Measurements from ENCODE around the gene KHDC4. TPM values are rescaled to one million over a fixed set of nuclear protein-coding genes. Genes with fewer than 3 reads are reported as not detected.

The KHDC4 gene
- total RNA-seq, 1 donor from 2014 or later: 32.3 TPM

DNA sequence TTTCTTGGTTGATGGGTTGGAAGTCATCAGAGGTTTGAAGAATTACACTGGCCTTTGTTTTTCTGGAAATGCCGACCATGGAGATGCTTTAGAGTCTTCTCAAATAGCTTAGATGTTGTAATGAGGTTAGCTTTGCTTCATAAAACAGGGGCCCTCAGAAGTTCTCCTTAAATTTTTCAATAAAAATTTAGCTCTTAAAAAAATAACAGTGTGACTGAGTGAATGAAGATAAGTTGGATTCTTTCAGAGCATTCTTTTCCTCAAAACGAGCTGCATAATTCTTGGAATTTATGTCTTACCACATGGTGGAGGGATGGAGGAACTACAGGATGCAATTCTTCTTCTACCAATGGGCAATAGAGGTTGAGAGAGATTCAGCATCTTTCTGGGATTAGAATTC, 51.4 kb downstream of the KHDC4 start:
- no peak overlapping the region for H3K27ac Mint-ChIP-seq (ENCODE audit: unreplicated experiment)

DNA sequence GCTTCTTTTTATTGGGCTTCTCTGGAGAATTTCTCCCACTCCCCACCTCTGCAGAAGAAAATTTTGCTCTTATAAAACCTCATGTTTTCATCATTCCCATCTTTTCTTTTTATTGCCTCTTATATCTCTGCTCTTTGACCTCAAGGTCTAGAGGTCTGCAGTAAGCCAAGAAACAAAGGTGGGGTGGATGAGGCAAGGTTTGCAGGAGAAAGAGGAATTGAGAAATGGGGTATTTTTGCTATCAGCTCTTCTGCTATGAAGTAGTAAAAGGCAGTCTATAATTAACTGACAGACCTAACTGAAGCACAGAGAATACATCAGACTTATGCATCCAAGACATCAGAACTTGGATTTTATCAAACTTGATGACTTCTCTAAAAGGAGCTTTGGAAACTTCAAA, 52.0 kb downstream of the KHDC4 start:
- TF ChIP-seq CTCF (IDR thresholded peaks at IDR 0.05): no peak
- H3K4me3 Mint-ChIP-seq (ENCODE audit: unreplicated experiment): no peak overlapping the region
- H3K27me3 Mint-ChIP-seq (ENCODE audit: low read depth): peaks cover 1% of the 10 kb centered on the region
- H3K27ac Mint-ChIP-seq (ENCODE audit: unreplicated experiment): no peak overlapping the region
- no peaks in the 10 kb centered on the region for H3K36me3 Mint-ChIP-seq (ENCODE audit: low read depth)
- H3K9me3 Mint-ChIP-seq (ENCODE audit: low read depth): no peaks in the 10 kb centered on the region
- H3K4me1 Mint-ChIP-seq (ENCODE audit: low read depth): peaks cover 11% of the 10 kb centered on the region
- DNase-seq (ENCODE audit: low spot score): no peak

More for the DNA sequence above, 51.4 kb downstream of the KHDC4 start:
- H3K36me3 Mint-ChIP-seq (ENCODE audit: low read depth): no peaks in the 10 kb centered on the region
- no peak overlapping the region for H3K4me3 Mint-ChIP-seq (ENCODE audit: unreplicated experiment)
- no peak for DNase-seq (ENCODE audit: low spot score)
- H3K27me3 Mint-ChIP-seq (ENCODE audit: low read depth): peaks cover 1% of the 10 kb centered on the region
- peaks cover 11% of the 10 kb centered on the region for H3K4me1 Mint-ChIP-seq (ENCODE audit: low read depth)
- H3K9me3 Mint-ChIP-seq (ENCODE audit: low read depth): no peaks in the 10 kb centered on the region
- TF ChIP-seq CTCF (IDR thresholded peaks at IDR 0.05): no peak

DNA sequence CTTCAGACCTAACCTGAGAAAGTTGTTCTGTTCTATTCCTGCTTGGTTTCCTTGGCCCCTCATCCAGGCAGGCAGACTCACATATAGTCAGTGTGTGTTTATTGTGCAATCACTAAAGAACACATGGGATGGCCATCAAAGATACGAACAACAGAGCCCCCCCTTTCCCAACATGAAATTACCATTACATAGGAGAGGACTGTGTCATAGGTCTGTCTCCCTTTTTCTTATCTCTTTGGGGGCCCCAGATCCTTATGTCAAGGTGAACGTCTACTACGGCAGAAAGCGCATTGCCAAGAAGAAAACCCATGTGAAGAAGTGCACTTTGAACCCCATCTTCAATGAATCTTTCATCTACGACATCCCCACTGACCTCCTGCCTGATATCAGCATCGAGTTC, 53.3 kb downstream of the KHDC4 start:
- DNase-seq (ENCODE audit: low spot score): no peak
- no peak for TF ChIP-seq CTCF (IDR thresholded peaks at IDR 0.05)
- Mint-ChIP-seq H3K27me3 (ENCODE audit: low read depth) (peaks cover 1% of the 10 kb centered on the region), H3K27ac (ENCODE audit: unreplicated experiment) (no peak overlapping the region), H3K9me3 (ENCODE audit: low read depth) (no peaks in the 10 kb centered on the region), H3K36me3 (ENCODE audit: low read depth) (no peaks in the 10 kb centered on the region), H3K4me3 (ENCODE audit: unreplicated experiment) (no peak overlapping the region), H3K4me1 (ENCODE audit: low read depth) (peaks cover 11% of the 10 kb centered on the region)

DNA sequence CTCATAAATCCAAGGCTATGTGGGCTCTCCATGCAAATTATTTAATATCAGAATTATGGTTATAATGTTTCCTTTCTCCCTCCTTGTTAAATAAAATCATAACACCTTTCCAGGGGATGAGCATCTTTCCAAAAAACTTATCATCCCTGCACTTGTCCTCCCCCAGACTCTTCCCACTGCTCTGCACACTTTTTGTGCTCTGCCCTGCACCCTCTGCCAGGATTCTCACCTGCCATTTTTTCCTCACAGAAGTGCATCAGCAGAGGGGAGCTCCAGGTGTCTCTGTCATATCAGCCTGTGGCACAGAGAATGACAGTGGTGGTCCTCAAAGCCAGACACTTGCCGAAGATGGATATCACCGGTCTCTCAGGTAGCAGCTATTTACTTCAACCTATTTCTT, 54.0 kb downstream of the KHDC4 start:
- H3K9me3 Mint-ChIP-seq (ENCODE audit: low read depth): no peaks in the 10 kb centered on the region
- H3K4me3 Mint-ChIP-seq (ENCODE audit: unreplicated experiment): no peak overlapping the region
- H3K27ac Mint-ChIP-seq (ENCODE audit: unreplicated experiment): no peak overlapping the region
- H3K27me3 Mint-ChIP-seq (ENCODE audit: low read depth): peaks cover 1% of the 10 kb centered on the region
- no peak for TF ChIP-seq CTCF (IDR thresholded peaks at IDR 0.05)
- H3K4me1 Mint-ChIP-seq (ENCODE audit: low read depth): peaks cover 11% of the 10 kb centered on the region
- no peak for DNase-seq (ENCODE audit: low spot score)
- no peaks in the 10 kb centered on the region for H3K36me3 Mint-ChIP-seq (ENCODE audit: low read depth)

DNA sequence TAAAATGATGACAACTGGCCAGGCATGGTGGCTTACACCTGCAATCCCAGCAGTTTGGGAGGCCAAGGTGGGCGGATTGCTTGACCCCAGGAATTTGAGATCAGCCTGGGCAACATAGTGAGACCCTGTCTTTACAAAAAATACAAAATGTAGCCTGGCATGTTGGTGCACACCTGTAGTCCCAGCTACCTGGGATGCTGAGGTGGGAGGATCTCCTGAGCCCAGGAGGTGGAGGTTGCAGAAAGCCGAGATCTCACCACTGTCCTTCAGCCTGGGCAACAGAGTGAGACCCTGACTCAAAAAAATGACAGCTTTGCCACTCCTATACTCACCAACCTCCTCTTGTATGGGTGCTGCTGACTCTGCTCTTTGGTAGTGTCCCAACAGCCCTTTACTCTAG, 56.3 kb downstream of the KHDC4 start:
- H3K27me3 Mint-ChIP-seq (ENCODE audit: low read depth): peaks cover 1% of the 10 kb centered on the region
- no peak overlapping the region for H3K27ac Mint-ChIP-seq (ENCODE audit: unreplicated experiment)
- peaks cover 4% of the 10 kb centered on the region for H3K4me1 Mint-ChIP-seq (ENCODE audit: low read depth)
- TF ChIP-seq CTCF (IDR thresholded peaks at IDR 0.05): no peak
- no peaks in the 10 kb centered on the region for H3K36me3 Mint-ChIP-seq (ENCODE audit: low read depth)
- DNase-seq (ENCODE audit: low spot score): no peak
- H3K9me3 Mint-ChIP-seq (ENCODE audit: low read depth): no peaks in the 10 kb centered on the region
- H3K4me3 Mint-ChIP-seq (ENCODE audit: unreplicated experiment): no peak overlapping the region
